ENCODE results near the gene MDC1. TPM values are rescaled to one million over a fixed set of nuclear protein-coding genes. Genes with fewer than 3 reads are reported as not detected.

MDC1 gene
- total RNA-seq, 4 donors from 2014 or later: 3.6 to 8.9 (median 6.2) TPM

GRCh38 chr6:30749554-30750378, 32.7 kb upstream of the MDC1 start:
- Histone ChIP-seq H3K4me3 (no peak overlapping the region), H3K27me3 (no peaks in the 10 kb centered on the region), H3K9me3 (no peaks in the 10 kb centered on the region), H3K27ac (no peak overlapping the region), H3K36me3 (no peaks in the 10 kb centered on the region), H3K4me1 (peaks cover 19 to 22% of the 10 kb centered on the region in 2 donors)
- TF ChIP-seq CTCF (IDR thresholded peaks at IDR 0.05 in 4 of 5, conservative IDR thresholded peaks at IDR 0.05 in 1 of 5) (no peak), POLR2A (IDR thresholded peaks at IDR 0.05) (no peak)
- in situ Hi-C loops (cut with MboI; ENCODE audit: low sequenced_read_pairs in 4 of 4): loop anchor here in 3 of 4 donors (5.0 to 25.0 kb wide), 4 partner anchors 75 to 138 kb away; partner anchors contain the start of gene DDR1 (in 1 of the 3)
- no peak for ATAC-seq
- intact Hi-C loops (cut with DNase I; ENCODE audit: low total_unique reads): loop anchor here (10.0 kb wide), 1 partner anchor 165 kb away; the partner anchor contains the start of gene VARS2
- DNase-seq: no peak

GRCh38 chr6:30748851-30749540, 31.9 kb upstream of the MDC1 start:
- Histone ChIP-seq H3K4me1 (peaks cover 19 to 22% of the 10 kb centered on the region in 2 donors), H3K27me3 (no peaks in the 10 kb centered on the region), H3K36me3 (no peaks in the 10 kb centered on the region), H3K9me3 (no peaks in the 10 kb centered on the region), H3K4me3 (no peak overlapping the region), H3K27ac (no peak overlapping the region)
- ATAC-seq: no peak
- in situ Hi-C loops (cut with MboI; ENCODE audit: low sequenced_read_pairs in 4 of 4) (loop anchor here in 3 of 4 donors (5.0 to 25.0 kb wide), 4 partner anchors 76 to 138 kb away; partner anchors contain the start of gene DDR1 (in 1 of the 3)), intact Hi-C loops (cut with DNase I; ENCODE audit: low total_unique reads) (loop anchor here (10.0 kb wide), 1 partner anchor 166 kb away; the partner anchor contains the start of gene VARS2)
- no peak for TF ChIP-seq CTCF (IDR thresholded peaks at IDR 0.05 in 4 of 5, conservative IDR thresholded peaks at IDR 0.05 in 1 of 5)
- no peak for TF ChIP-seq POLR2A (IDR thresholded peaks at IDR 0.05)
- DNase-seq: no peak

DNA sequence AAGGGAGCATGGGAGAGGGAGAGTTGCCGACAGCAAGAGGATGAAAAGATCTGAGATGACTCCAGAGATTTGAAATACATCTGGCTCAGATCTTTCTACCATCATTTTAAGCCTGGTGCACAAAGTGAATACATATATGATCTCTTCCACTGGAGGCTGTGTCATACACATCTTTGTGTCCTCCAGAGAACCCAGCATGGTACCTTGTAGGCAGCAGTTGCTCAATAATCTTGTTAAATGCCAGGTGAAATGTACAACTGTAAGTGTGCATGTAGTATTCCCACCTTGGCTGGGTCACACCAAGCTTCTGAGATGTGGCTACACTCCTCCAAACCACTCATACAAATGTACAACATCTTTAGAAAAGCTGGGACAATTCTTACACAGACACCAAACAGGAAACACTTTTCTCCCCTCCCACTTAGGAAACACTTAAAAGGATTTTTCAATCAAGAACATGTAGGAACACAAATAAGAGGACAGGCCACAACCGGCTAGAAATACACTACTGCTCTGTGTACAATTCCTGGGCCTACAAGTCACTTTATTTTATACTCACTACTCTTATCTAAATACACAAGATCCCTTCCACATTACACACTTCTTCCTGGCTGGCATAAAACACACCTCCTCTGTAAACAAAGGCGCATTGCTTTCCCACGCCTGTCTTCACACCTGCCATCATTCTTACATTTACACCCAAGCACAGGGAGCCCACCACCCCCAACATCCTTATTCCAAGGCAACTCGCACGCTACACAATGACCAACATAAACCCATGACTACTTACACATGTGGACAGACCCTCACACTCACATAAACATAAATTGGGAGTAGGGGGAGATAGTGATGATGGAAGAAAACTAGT, 31.1 kb upstream of the MDC1 start:
- no peak for ATAC-seq
- in situ Hi-C loops (cut with MboI; ENCODE audit: low sequenced_read_pairs in 4 of 4): loop anchor here in 3 of 4 donors (5.0 to 25.0 kb wide), 4 partner anchors 77 to 139 kb away; partner anchors contain the start of gene DDR1 (in 1 of the 3)
- H3K27me3 ChIP-seq: no peaks in the 10 kb centered on the region
- DNase-seq: no peak
- no peaks in the 10 kb centered on the region for H3K9me3 ChIP-seq
- no peak overlapping the region for H3K27ac ChIP-seq
- H3K4me3 ChIP-seq: no peak overlapping the region
- H3K4me1 ChIP-seq: peaks cover 23 to 25% of the 10 kb centered on the region in 2 donors
- TF ChIP-seq POLR2A (IDR thresholded peaks at IDR 0.05): no peak
- no peak for TF ChIP-seq CTCF (IDR thresholded peaks at IDR 0.05 in 4 of 5, conservative IDR thresholded peaks at IDR 0.05 in 1 of 5)
- no peaks in the 10 kb centered on the region for H3K36me3 ChIP-seq
- intact Hi-C loops (cut with DNase I; ENCODE audit: low total_unique reads): loop anchor here (10.0 kb wide), 1 partner anchor 167 kb away; the partner anchor contains the start of gene VARS2

- ATAC-seq: no peak
- H3K4me1 ChIP-seq: peaks cover 17 to 19% of the 10 kb centered on the region in 2 donors
- intact Hi-C loops (cut with DNase I; ENCODE audit: low total_unique reads): loop anchor here (10.0 kb wide), 1 partner anchor 168 kb away; the partner anchor contains the start of gene VARS2
- no peak overlapping the region for H3K4me3 ChIP-seq
- H3K36me3 ChIP-seq: no peaks in the 10 kb centered on the region
- H3K27me3 ChIP-seq: no peaks in the 10 kb centered on the region
- in situ Hi-C loops (cut with MboI; ENCODE audit: low sequenced_read_pairs in 4 of 4): loop anchor here in 3 of 4 donors (5.0 to 25.0 kb wide), 4 partner anchors 78 to 140 kb away; partner anchors contain the start of gene DDR1 (in 1 of the 3)
- H3K9me3 ChIP-seq: no peaks in the 10 kb centered on the region
- H3K27ac ChIP-seq: no peak overlapping the region
- no peak for DNase-seq
- TF ChIP-seq CTCF (IDR thresholded peaks at IDR 0.05 in 4 of 5, conservative IDR thresholded peaks at IDR 0.05 in 1 of 5) (no peak), POLR2A (IDR thresholded peaks at IDR 0.05) (no peak)
These were observed 30.2 kb upstream of the MDC1 start for GRCh38 chr6:30747300-30747687.

All from gastrocnemius medialis (tissue), 4 donors.